Upper lobe of right lung (tissue), 1 donor: ENCODE measurements around the gene CCDC191. TPM values are rescaled to one million over a fixed set of nuclear protein-coding genes. Genes with fewer than 3 reads are reported as not detected.

ENCODE experiments used
- ATAC-seq: fragments of 200-7000 bp; cut with Tn5 transposase; one replicate; pipeline ENCODE4 v1.9.1; 2020; ENCODE audit warnings: mild to moderate bottlenecking, moderate library complexity
- DNase-seq: peaks from one replicate; pipeline ENCODE4 v3.0.0-alpha.2; 2020
- H3K27ac ChIP-seq: fragments of 200-600 bp; one replicate; pipeline ENCODE4 v1.8.0; 2022
- H3K27me3 ChIP-seq: fragments of 200-600 bp; one replicate; pipeline ENCODE4 v1.8.0; 2022; ENCODE audit warnings: mild to moderate bottlenecking
- H3K36me3 ChIP-seq: fragments of 200-600 bp; one replicate; pipeline ENCODE4 v1.8.0; 2022
- H3K4me1 ChIP-seq: fragments of 200-600 bp; one replicate; pipeline ENCODE4 v1.8.0; 2022
- H3K4me3 ChIP-seq: fragments of 200-600 bp; one replicate; pipeline ENCODE4 v1.8.0; 2022; ENCODE audit warnings: mild to moderate bottlenecking
- H3K9me3 ChIP-seq: fragments of 200-600 bp; one replicate; pipeline ENCODE4 v1.8.0; 2022
- intact Hi-C: fragments of 100-400 bp; cut with DNase I; formaldehyde crosslinking; loops from one replicate; pipeline ENCODE4 v1.11.0; 2022
- total RNA-seq: library from RNA; stranded (reverse); fragmentation: NEBNext Ultra II Directional; extraction: Animal tissue kit (Norgen Biotek cat#: 25700); gene quantifications from one replicate; pipeline ENCODE4 v1.2.1, GENCODE V29; 2021
- TF ChIP-seq, protein P1 (sequence below): fragments of 200-600 bp; IDR thresholded peaks from one replicate; pipeline ENCODE4 v1.8.0; 2022; ENCODE audit warnings: antibody characterized with exemption
- donor health status: DM: no; HTN: yes; CAD: no; lungs with severe emphysema.

The CCDC191 gene
- total RNA-seq, 1 donor from 2014 or later: 4.1 TPM

DNA sequence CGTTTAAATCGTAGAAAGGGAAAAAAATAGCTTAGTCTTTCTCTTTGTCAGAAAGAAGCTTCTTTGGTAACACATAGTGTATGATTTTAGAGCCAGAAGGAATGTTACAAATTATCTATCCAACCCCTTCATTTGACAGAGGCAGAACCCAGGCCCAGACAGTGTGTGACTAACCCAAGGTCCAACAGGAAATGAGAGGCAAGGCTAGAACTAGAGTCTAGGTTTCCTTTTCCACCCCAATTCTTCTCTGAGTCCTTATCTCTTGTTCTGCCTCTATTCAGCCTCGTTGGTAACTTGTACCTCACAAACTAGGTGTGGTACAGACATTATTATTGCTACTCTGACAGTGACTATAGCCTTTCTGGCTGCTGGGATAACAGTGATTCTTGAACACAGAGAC lies 39.5 kb upstream of the CCDC191 start:
- H3K27ac ChIP-seq: no peak overlapping the region
- H3K27me3 ChIP-seq: no peaks in the 10 kb centered on the region
- intact Hi-C loops: no loop called here
- TF ChIP-seq, protein P1, sequence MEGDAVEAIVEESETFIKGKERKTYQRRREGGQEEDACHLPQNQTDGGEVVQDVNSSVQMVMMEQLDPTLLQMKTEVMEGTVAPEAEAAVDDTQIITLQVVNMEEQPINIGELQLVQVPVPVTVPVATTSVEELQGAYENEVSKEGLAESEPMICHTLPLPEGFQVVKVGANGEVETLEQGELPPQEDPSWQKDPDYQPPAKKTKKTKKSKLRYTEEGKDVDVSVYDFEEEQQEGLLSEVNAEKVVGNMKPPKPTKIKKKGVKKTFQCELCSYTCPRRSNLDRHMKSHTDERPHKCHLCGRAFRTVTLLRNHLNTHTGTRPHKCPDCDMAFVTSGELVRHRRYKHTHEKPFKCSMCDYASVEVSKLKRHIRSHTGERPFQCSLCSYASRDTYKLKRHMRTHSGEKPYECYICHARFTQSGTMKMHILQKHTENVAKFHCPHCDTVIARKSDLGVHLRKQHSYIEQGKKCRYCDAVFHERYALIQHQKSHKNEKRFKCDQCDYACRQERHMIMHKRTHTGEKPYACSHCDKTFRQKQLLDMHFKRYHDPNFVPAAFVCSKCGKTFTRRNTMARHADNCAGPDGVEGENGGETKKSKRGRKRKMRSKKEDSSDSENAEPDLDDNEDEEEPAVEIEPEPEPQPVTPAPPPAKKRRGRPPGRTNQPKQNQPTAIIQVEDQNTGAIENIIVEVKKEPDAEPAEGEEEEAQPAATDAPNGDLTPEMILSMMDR: no peak
- no peak for DNase-seq
- no peaks in the 10 kb centered on the region for H3K9me3 ChIP-seq
- H3K36me3 ChIP-seq: no peaks in the 10 kb centered on the region
- ATAC-seq: no peak
- H3K4me3 ChIP-seq: no peak overlapping the region
- peaks cover 3% of the 10 kb centered on the region for H3K4me1 ChIP-seq

- H3K36me3 ChIP-seq: no peaks in the 10 kb centered on the region
- no peaks in the 10 kb centered on the region for H3K27me3 ChIP-seq
- no peak for DNase-seq
- H3K27ac ChIP-seq: no peak overlapping the region
- ATAC-seq: peak; percentile 15
- H3K4me1 ChIP-seq: peaks cover 3% of the 10 kb centered on the region
- TF ChIP-seq, protein P1: no peak
- no peak overlapping the region for H3K4me3 ChIP-seq
- intact Hi-C loops: no loop called here
- H3K9me3 ChIP-seq: no peaks in the 10 kb centered on the region
These were observed 37.3 kb upstream of the CCDC191 start for GRCh38 chr3:114093596-114093995.

DNA sequence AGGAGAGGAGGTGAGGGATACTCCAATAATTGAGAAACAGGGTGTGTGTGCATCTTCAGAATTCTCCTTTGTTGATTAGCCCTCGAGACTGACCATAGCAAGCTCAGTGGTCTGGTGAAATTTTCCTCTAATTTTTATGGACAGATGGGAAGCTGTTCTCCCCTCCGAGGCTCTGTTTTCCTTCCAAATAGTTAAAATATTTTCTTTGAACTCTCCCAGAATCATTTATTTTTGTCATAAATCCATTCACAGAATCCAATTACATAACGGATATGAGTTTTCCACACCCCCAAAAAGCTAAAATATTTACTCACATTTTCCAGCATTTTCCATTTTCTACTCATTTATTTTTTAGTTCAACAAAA lies 36.7 kb upstream of the CCDC191 start:
- no peak for ATAC-seq
- Histone ChIP-seq H3K27ac (peak overlapping the region; percentile 61), H3K36me3 (no peaks in the 10 kb centered on the region), H3K4me1 (peaks cover 3% of the 10 kb centered on the region), H3K9me3 (no peaks in the 10 kb centered on the region), H3K27me3 (no peaks in the 10 kb centered on the region), H3K4me3 (no peak overlapping the region)
- TF ChIP-seq, protein P1: no peak
- no peak for DNase-seq
- intact Hi-C loops: no loop called here

DNA sequence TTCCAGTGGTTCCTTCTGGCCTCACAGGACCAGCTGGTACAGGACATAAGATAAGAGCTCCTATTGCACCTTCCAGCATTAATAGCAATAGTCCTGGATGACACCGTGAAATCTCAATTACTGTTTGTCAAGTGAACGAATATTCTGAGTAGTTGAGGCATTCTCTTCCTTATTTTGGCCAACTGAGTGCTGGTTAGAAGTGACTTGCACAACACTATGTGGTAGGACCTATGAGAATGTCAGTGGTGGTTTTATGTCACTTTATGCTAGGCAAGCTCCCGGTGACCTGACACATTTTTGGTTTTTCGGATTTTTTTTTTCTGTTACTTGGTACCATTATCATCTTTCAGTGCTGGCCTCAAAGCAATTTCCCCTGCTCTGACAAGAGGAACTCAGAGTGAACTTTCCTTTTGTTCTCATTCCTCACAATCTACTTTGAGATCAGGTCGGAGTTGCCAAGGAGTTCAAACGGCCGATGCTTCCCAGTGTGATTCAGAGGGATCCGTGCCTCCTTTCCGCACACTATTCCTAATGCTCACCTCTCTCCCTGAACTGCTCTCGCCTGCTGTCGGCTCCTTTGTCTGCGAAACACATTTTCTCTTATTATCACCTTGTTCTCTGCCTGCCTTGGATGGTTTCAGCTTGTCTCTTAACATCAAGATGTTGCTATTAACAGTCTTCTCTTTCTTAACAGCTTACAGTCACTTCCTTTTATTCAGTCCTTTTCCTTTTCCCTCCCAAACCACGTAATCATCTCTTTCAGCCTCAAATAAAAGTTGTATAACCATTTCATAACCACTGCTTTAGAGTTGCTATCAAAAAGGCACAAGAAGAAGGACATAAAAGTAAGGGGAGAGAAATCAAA lies 36.1 kb upstream of the CCDC191 start:
- intact Hi-C loops: no loop called here
- Histone ChIP-seq H3K4me3 (no peak overlapping the region), H3K4me1 (peaks cover 3% of the 10 kb centered on the region), H3K27ac (peak overlapping the region; percentile 61), H3K27me3 (no peaks in the 10 kb centered on the region), H3K9me3 (no peaks in the 10 kb centered on the region), H3K36me3 (peaks cover 6% of the 10 kb centered on the region)
- DNase-seq (no peak), ATAC-seq (peak; percentile 49)
- TF ChIP-seq, protein P1: no peak

DNA sequence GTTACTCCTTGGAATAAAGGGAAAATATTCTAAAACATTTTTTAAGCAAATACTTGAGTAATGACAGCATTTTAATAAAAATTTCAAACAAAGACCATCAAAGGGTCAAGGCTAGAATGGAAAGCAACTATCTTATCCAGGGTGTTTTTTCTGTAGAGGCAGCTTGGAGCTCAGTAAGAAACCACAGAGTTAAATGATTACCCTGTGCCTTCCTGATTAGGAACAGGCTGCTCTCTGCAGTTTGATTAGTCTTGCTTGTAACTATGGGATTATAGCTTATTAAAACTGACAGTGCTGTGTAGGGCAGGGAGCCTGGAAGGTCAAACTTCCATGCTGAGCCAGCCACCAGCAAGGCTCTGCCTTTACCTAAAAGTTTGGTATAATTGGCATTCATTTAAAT lies 33.3 kb upstream of the CCDC191 start:
- ATAC-seq: no peak
- no peaks in the 10 kb centered on the region for H3K27me3 ChIP-seq
- H3K36me3 ChIP-seq: peaks cover 30% of the 10 kb centered on the region

More for the DNA sequence above, 33.3 kb upstream of the CCDC191 start:
- Histone ChIP-seq H3K9me3 (no peaks in the 10 kb centered on the region), H3K27ac (no peak overlapping the region), H3K4me3 (no peak overlapping the region), H3K4me1 (peaks cover 3% of the 10 kb centered on the region)
- TF ChIP-seq, protein P1: no peak
- DNase-seq: no peak
- intact Hi-C loops: no loop called here
